Suprapubic skin (tissue), 3 donors: Measurements from ENCODE around the gene KSR2.

Source experiments
- CTCF ChIP-seq, 2 donors: fragments of 200-600 bp in 1 of 2; fragments of 450-650 bp in 1 of 2; sonication (generic) in 1 of 2; IDR thresholded peaks; one replicate each; pipeline ENCODE4 v1.5.1; 2016 to 2019; ENCODE audit warnings: antibody characterized with exemption in 2 of 2, mild to moderate bottlenecking in 1 of 2, moderate library complexity in 1 of 2
- POLR2A ChIP-seq, 2 donors: fragments of 450-650 bp; IDR thresholded peaks; one replicate each; pipeline ENCODE4 v1.6.1; 2017; ENCODE audit warnings: antibody characterized with exemption in 2 of 2, mild to moderate bottlenecking in 2 of 2, moderate library complexity in 2 of 2

GRCh38 chr12:117768860-117769259 lies 199.9 kb downstream of the KSR2 start:
- no peak for TF ChIP-seq CTCF (IDR thresholded peaks at IDR 0.05)
- TF ChIP-seq POLR2A (IDR thresholded peaks at IDR 0.05), result no peak
